A549 (cell line): ENCODE measurements around the gene NYAP2.

Source experiments
- CEBPB ChIP-seq, 2 experiments: fragments of >200 bp in 1 of 2; sonication (Bioruptor Twin) in 1 of 2; formaldehyde crosslinking in 1 of 2; IDR thresholded peaks; 2 replicates each; pipeline ENCODE4 v1.6.1; 2012 to 2016
- CTCF ChIP-seq: fragments of >200 bp; sonication (Bioruptor Twin); formaldehyde crosslinking; IDR thresholded peaks from 3 replicates; pipeline ENCODE4 v1.5.1; 2016
- ELK1 ChIP-seq: fragments of 150-350 bp; IDR thresholded peaks from 2 replicates; pipeline ENCODE4 v1.6.1; 2014; ENCODE audit warnings: low read depth, mild to moderate bottlenecking, low read length
- EP300 ChIP-seq, 2 experiments: fragments of >200 bp; sonication (Bioruptor Twin); formaldehyde crosslinking; IDR thresholded peaks; 2 replicates in 1 of 2; 3 replicates in 1 of 2; pipeline ENCODE4 v1.6.1; 2016 to 2017
- FOSL2 ChIP-seq, 2 experiments: fragments of 450-650 bp in 1 of 2; fragments of >200 bp in 1 of 2; sonication (Bioruptor Twin) in 1 of 2; formaldehyde crosslinking; IDR thresholded peaks; 2 replicates each; pipeline versions ENCODE4 v1.5.0 to v1.6.1; 2016 to 2020; ENCODE audit warnings: mild to moderate bottlenecking in 1 of 2, moderate library complexity in 1 of 2
- MAX ChIP-seq: IDR thresholded peaks from 2 replicates; pipeline ENCODE4 v1.6.1; 2012
- MAZ ChIP-seq: fragments of 150-350 bp; IDR thresholded peaks from 2 replicates; pipeline ENCODE4 v1.6.1; 2014; ENCODE audit warnings: antibody characterized with exemption, low read depth, low read length, borderline replicate concordance
- MYC ChIP-seq: IDR thresholded peaks from 2 replicates; pipeline ENCODE4 v1.6.1; 2012; ENCODE audit warnings: mild to moderate bottlenecking, inconsistent platforms, low read length, improper control_type of control experiment, borderline replicate concordance
- NPAS2 ChIP-seq: fragments of 250-450 bp; sonication (Bioruptor Pico); IDR thresholded peaks from 2 replicates; pipeline ENCODE4 v1.8.0; 2022; ENCODE audit warnings: mild to moderate bottlenecking, moderate library complexity, borderline replicate concordance
- POLR2AphosphoS2 ChIP-seq: conservative IDR thresholded peaks from 2 replicates; pipeline ENCODE4 v1.6.1; 2012; ENCODE audit warnings: low read length, improper control_type of control experiment, inconsistent platforms
- RCOR1 ChIP-seq: fragments of 150-350 bp; IDR thresholded peaks from 2 replicates; pipeline ENCODE4 v1.6.1; 2014; ENCODE audit warnings: antibody characterized with exemption, low read length, low read depth
- USF2 ChIP-seq: fragments of 450-650 bp; IDR thresholded peaks from 2 replicates; pipeline ENCODE4 v1.6.1; 2014; ENCODE audit warnings: antibody characterized with exemption
- ZSCAN20 ChIP-seq: fragments of 250-450 bp; sonication (Bioruptor Pico); IDR thresholded peaks from 2 replicates; pipeline ENCODE4 v1.8.0; 2022; ENCODE audit warnings: mild to moderate bottlenecking, moderate library complexity

DNA sequence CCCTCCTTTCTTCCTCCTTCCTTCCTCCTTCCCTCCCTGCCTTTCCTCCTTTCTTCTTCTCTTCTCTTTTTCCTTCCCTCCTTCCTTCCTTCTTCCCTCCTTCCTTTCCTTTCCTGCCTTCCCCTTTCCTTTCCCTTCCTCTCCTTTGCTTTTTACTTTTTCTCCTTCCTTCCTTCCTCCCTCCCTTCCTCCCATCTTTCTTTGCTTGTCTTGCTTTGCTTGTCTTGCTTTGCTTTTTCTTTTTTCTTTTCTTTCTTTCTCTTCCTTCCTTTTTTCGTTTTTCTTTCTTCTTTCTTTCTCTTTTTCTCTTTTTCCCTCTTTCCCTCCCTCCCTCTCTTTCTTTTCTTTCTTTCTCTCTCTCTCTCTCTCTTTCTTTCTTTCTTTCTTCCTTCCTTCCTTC is 113.0 kb downstream of the NYAP2 start:
- TF ChIP-seq NPAS2 (CRISPR knock-in tag), result no peak
- TF ChIP-seq CTCF, result no peak
- no peak for TF ChIP-seq ELK1
- TF ChIP-seq MAX, result no peak
- TF ChIP-seq POLR2AphosphoS2, result no peak
- TF ChIP-seq CEBPB (IDR thresholded peaks at IDR 0.05), result no peak
- no peak for TF ChIP-seq EP300 (IDR thresholded peaks at IDR 0.05)
- TF ChIP-seq MYC, result no peak
- TF ChIP-seq USF2, result no peak
- TF ChIP-seq MAZ, result no peak
- no peak for TF ChIP-seq RCOR1
- no peak for TF ChIP-seq ZSCAN20
- TF ChIP-seq FOSL2 (IDR thresholded peaks at IDR 0.05), result no peak
- TF ChIP-seq FOSL2 (CRISPR knock-in tag; IDR thresholded peaks at IDR 0.05), result no peak
